Measurements from ENCODE around the gene HNRNPF.

- TF ChIP-seq ZFP3 (CRISPR knock-in tag; IDR thresholded peaks at IDR 0.05) (no peak), TOX (CRISPR knock-in tag; IDR thresholded peaks at IDR 0.05; ENCODE audit: borderline replicate concordance) (no peak), RARB (CRISPR knock-in tag; IDR thresholded peaks at IDR 0.05) (no peak), ZFP30 (CRISPR knock-in tag; IDR thresholded peaks at IDR 0.05) (no peak), ESRRG (CRISPR knock-in tag; IDR thresholded peaks at IDR 0.05) (no peak), ISL1 (CRISPR knock-in tag; IDR thresholded peaks at IDR 0.05) (no peak), ARNTL (CRISPR knock-in tag; IDR thresholded peaks at IDR 0.05; ENCODE audit: borderline replicate concordance, low read depth) (no peak), PATZ1 (CRISPR knock-in tag; IDR thresholded peaks at IDR 0.05; ENCODE audit: borderline replicate concordance) (no peak), PPARA (CRISPR knock-in tag; IDR thresholded peaks at IDR 0.05; ENCODE audit: borderline replicate concordance) (no peak), ZNF565 (CRISPR knock-in tag; conservative IDR thresholded peaks at IDR 0.05; ENCODE audit: low read depth) (no peak), ZNF70 (CRISPR knock-in tag; IDR thresholded peaks at IDR 0.05) (no peak)
- TF ChIP-seq, protein P1, sequence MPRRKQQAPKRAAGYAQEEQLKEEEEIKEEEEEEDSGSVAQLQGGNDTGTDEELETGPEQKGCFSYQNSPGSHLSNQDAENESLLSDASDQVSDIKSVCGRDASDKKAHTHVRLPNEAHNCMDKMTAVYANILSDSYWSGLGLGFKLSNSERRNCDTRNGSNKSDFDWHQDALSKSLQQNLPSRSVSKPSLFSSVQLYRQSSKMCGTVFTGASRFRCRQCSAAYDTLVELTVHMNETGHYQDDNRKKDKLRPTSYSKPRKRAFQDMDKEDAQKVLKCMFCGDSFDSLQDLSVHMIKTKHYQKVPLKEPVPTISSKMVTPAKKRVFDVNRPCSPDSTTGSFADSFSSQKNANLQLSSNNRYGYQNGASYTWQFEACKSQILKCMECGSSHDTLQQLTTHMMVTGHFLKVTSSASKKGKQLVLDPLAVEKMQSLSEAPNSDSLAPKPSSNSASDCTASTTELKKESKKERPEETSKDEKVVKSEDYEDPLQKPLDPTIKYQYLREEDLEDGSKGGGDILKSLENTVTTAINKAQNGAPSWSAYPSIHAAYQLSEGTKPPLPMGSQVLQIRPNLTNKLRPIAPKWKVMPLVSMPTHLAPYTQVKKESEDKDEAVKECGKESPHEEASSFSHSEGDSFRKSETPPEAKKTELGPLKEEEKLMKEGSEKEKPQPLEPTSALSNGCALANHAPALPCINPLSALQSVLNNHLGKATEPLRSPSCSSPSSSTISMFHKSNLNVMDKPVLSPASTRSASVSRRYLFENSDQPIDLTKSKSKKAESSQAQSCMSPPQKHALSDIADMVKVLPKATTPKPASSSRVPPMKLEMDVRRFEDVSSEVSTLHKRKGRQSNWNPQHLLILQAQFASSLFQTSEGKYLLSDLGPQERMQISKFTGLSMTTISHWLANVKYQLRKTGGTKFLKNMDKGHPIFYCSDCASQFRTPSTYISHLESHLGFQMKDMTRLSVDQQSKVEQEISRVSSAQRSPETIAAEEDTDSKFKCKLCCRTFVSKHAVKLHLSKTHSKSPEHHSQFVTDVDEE (CRISPR knock-in tag; IDR thresholded peaks at IDR 0.05): no peak
- TF ChIP-seq, protein P2, sequence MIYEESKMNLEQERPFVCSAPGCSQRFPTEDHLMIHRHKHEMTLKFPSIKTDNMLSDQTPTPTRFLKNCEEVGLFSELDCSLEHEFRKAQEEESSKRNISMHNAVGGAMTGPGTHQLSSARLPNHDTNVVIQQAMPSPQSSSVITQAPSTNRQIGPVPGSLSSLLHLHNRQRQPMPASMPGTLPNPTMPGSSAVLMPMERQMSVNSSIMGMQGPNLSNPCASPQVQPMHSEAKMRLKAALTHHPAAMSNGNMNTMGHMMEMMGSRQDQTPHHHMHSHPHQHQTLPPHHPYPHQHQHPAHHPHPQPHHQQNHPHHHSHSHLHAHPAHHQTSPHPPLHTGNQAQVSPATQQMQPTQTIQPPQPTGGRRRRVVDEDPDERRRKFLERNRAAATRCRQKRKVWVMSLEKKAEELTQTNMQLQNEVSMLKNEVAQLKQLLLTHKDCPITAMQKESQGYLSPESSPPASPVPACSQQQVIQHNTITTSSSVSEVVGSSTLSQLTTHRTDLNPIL (CRISPR knock-in tag; IDR thresholded peaks at IDR 0.05; ENCODE audit: low read depth): no peak
- TF ChIP-seq, protein P3, sequence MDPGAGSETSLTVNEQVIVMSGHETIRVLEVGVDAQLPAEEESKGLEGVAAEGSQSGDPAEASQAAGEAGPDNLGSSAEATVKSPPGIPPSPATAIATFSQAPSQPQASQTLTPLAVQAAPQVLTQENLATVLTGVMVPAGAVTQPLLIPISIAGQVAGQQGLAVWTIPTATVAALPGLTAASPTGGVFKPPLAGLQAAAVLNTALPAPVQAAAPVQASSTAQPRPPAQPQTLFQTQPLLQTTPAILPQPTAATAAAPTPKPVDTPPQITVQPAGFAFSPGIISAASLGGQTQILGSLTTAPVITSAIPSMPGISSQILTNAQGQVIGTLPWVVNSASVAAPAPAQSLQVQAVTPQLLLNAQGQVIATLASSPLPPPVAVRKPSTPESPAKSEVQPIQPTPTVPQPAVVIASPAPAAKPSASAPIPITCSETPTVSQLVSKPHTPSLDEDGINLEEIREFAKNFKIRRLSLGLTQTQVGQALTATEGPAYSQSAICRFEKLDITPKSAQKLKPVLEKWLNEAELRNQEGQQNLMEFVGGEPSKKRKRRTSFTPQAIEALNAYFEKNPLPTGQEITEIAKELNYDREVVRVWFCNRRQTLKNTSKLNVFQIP (CRISPR knock-in tag; IDR thresholded peaks at IDR 0.05; ENCODE audit: borderline replicate concordance, low read depth): no peak
Measured at GRCh38 chr10:43407576-43408330, 1.2 kb downstream of the HNRNPF start.
